Measurements from ENCODE around the gene PCNA. TPM values are rescaled to one million over a fixed set of nuclear protein-coding genes. Genes with fewer than 3 reads are reported as not detected.

Gene PCNA
- total RNA-seq, 1 donor from 2014 or later: 126 TPM

DNA sequence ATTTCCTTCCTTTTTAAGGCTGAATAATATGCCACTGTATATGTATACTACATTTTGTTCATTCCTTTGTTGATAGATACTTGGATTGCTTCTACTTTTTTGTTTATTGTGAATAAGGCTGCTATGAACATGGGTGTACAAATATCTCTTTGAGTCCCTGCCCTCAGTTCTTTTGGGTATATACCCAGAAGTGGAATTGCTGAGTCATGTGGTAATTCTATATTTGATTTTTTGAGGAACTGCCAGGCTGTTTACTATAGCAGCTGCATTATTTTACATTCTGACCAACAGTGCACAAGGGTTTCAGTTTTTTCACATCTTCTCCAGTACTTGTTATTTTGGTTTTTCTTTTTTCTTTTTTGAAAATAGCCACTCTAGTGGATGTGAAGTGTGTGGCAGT is 41.1 kb upstream of the PCNA start:
- TF ChIP-seq, protein P1, sequence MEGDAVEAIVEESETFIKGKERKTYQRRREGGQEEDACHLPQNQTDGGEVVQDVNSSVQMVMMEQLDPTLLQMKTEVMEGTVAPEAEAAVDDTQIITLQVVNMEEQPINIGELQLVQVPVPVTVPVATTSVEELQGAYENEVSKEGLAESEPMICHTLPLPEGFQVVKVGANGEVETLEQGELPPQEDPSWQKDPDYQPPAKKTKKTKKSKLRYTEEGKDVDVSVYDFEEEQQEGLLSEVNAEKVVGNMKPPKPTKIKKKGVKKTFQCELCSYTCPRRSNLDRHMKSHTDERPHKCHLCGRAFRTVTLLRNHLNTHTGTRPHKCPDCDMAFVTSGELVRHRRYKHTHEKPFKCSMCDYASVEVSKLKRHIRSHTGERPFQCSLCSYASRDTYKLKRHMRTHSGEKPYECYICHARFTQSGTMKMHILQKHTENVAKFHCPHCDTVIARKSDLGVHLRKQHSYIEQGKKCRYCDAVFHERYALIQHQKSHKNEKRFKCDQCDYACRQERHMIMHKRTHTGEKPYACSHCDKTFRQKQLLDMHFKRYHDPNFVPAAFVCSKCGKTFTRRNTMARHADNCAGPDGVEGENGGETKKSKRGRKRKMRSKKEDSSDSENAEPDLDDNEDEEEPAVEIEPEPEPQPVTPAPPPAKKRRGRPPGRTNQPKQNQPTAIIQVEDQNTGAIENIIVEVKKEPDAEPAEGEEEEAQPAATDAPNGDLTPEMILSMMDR (IDR thresholded peaks at IDR 0.05; ENCODE audit: unreplicated experiment): no peak
- H3K27ac Mint-ChIP-seq: no peak overlapping the region
- no peak for DNase-seq (ENCODE audit: low spot score, unreplicated experiment)
- H3K36me3 Mint-ChIP-seq (ENCODE audit: insufficient read depth): no peaks in the 10 kb centered on the region
- no peaks in the 10 kb centered on the region for H3K4me1 Mint-ChIP-seq (ENCODE audit: low read depth)
- no peak overlapping the region for H3K4me3 Mint-ChIP-seq (ENCODE audit: low read depth)
- no peaks in the 10 kb centered on the region for H3K27me3 Mint-ChIP-seq
- H3K9me3 Mint-ChIP-seq (ENCODE audit: low read depth): no peaks in the 10 kb centered on the region

DNA sequence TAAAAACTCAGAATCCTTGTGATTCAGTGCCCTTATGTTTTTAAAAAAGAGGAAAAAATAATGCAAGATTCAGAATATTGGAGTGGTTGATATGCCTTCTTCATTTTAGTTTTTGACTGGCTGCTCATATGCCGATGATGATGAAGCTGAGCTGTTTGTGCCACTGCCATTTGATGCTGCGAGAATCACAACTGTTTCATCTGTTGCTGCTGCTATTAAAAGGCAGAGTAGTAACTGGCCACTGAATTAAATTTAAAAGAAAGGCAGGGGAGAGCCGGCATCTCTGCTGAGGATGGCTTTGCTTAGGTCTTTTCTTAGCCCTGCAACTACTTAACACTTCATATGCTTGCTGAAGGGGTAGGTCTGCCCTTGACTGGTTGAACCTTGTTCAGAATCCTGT is 40.2 kb upstream of the PCNA start:
- Mint-ChIP-seq H3K9me3 (ENCODE audit: low read depth) (no peaks in the 10 kb centered on the region), H3K4me3 (ENCODE audit: low read depth) (no peak overlapping the region), H3K4me1 (ENCODE audit: low read depth) (no peaks in the 10 kb centered on the region), H3K27ac (no peak overlapping the region), H3K36me3 (ENCODE audit: insufficient read depth) (no peaks in the 10 kb centered on the region), H3K27me3 (no peaks in the 10 kb centered on the region)
- DNase-seq (ENCODE audit: low spot score, unreplicated experiment): no peak
- TF ChIP-seq, protein P1 (IDR thresholded peaks at IDR 0.05; ENCODE audit: unreplicated experiment): no peak

DNA sequence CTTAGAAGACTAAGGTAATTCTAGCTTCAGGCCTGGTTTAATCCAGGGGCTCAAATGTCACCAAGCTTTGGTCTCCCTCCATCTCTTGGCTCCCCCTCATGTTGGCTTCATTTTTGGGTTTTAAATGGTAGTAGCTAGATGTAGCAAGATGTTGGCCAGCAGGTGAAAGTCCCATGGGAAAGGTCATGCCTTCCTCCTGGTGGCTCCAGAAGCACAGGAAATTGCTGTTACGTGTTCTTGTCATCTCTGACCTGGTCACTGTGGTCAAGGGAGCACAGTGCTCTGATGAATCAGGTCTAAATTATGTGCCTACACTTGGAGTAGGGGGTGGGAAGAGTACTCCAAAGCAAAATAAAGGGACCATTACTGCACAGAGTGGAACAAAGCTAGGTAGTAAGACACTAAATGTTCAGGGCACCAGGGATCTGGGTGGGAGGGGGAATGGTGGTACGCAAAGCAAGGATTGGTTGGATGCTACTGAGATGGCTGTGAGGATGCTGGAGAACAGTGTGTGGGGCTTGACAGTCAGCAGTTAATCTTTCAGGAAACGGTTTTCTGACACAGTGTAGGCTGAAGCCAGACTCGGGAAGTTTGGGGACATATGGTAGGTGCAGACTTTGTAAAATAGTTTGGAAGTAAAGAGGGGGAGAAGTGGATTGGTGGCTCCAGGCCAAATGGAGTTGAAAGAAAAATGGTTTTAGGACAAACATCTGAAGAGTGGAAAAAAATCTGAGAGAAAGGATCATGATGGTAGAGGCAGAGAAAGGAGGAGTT is 37.1 kb upstream of the PCNA start:
- H3K27me3 Mint-ChIP-seq: no peaks in the 10 kb centered on the region
- TF ChIP-seq, protein P1 (IDR thresholded peaks at IDR 0.05; ENCODE audit: unreplicated experiment): no peak
- DNase-seq (ENCODE audit: low spot score, unreplicated experiment): no peak
- peaks cover 10% of the 10 kb centered on the region for H3K4me1 Mint-ChIP-seq (ENCODE audit: low read depth)
- H3K4me3 Mint-ChIP-seq (ENCODE audit: low read depth): no peak overlapping the region
- no peaks in the 10 kb centered on the region for H3K9me3 Mint-ChIP-seq (ENCODE audit: low read depth)
- H3K36me3 Mint-ChIP-seq (ENCODE audit: insufficient read depth): no peaks in the 10 kb centered on the region
- no peak overlapping the region for H3K27ac Mint-ChIP-seq

DNA sequence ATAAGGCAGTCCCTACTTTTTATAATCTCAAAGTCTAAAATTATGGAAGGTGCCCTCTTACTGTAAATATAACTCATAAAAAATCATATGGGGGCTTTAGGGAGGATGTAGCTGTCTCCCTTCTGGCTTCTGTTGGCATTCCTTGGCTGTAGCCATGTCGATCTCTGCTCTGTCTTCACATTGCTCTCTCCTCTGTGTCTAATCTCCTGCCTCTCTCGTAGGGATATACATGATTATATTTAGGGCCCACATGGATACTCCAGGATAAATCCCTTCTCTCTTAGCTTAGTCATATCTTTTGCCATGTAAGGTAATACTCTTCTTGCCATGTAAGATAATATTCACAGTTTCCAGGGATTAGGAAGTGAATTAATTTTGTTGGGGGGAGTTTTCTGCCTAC is 35.6 kb upstream of the PCNA start:
- no peak overlapping the region for H3K4me3 Mint-ChIP-seq (ENCODE audit: low read depth)
- H3K27ac Mint-ChIP-seq: no peak overlapping the region
- TF ChIP-seq, protein P1 (IDR thresholded peaks at IDR 0.05; ENCODE audit: unreplicated experiment): no peak
- no peaks in the 10 kb centered on the region for H3K27me3 Mint-ChIP-seq
- no peaks in the 10 kb centered on the region for H3K9me3 Mint-ChIP-seq (ENCODE audit: low read depth)
- no peaks in the 10 kb centered on the region for H3K36me3 Mint-ChIP-seq (ENCODE audit: insufficient read depth)
- H3K4me1 Mint-ChIP-seq (ENCODE audit: low read depth): peaks cover 12% of the 10 kb centered on the region
- DNase-seq (ENCODE audit: low spot score, unreplicated experiment): no peak

DNA sequence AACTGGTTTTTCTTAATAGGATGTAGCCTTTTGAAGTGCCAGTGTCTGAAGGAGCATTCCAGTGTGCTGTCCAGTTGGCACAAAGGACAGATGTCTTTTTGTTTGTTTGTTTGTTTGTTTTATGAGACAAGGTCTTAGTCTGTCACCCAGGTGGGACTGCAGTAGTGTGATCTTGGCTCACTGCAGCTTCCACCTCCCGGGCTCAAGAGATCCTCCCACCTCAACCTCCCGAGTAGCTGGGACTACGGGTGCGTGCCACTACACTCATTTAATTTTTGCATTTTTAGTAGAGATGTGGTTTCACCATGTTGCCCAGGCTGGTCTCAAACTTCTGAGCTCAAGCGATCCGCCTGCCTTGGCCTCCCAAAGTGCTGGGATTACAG is 34.8 kb upstream of the PCNA start:
- Mint-ChIP-seq H3K4me3 (ENCODE audit: low read depth) (no peak overlapping the region), H3K36me3 (ENCODE audit: insufficient read depth) (no peaks in the 10 kb centered on the region), H3K27ac (peak overlapping the region; percentile 44), H3K4me1 (ENCODE audit: low read depth) (peaks cover 14% of the 10 kb centered on the region), H3K9me3 (ENCODE audit: low read depth) (no peaks in the 10 kb centered on the region), H3K27me3 (no peaks in the 10 kb centered on the region)
- TF ChIP-seq, protein P1 (IDR thresholded peaks at IDR 0.05; ENCODE audit: unreplicated experiment): no peak
- no peak for DNase-seq (ENCODE audit: low spot score, unreplicated experiment)
